Measurements from ENCODE around the gene SHLD1. TPM values are rescaled to one million over a fixed set of nuclear protein-coding genes. Genes with fewer than 3 reads are reported as not detected.

Gene SHLD1
- total RNA-seq, 1 donor from 2014 or later, result 5.7 TPM

GRCh38 chr20:5840411-5841002 is 90.3 kb downstream of the SHLD1 start:
- H3K27ac ChIP-seq (replicated peaks), result no peak overlapping the region
- no peak for TF ChIP-seq CTCF (IDR thresholded peaks at IDR 0.05; ENCODE audit: borderline replicate concordance)
- intact Hi-C loops (cut with micrococcal nuclease), result no loop called here
- H3K4me3 ChIP-seq, result no peak overlapping the region
- no peaks in the 10 kb centered on the region for H3K36me3 ChIP-seq
- no peaks in the 10 kb centered on the region for H3K27me3 ChIP-seq (ENCODE audit: low read depth)
- H3K9me3 ChIP-seq (replicated peaks), result no peaks in the 10 kb centered on the region
- no peak for DNase-seq
- peaks cover 17% of the 10 kb centered on the region for H3K4me1 ChIP-seq

- Histone ChIP-seq H3K4me1 (peaks cover 17% of the 10 kb centered on the region), H3K27ac (replicated peaks) (no peak overlapping the region), H3K4me3 (no peak overlapping the region), H3K27me3 (ENCODE audit: low read depth) (no peaks in the 10 kb centered on the region), H3K9me3 (replicated peaks) (no peaks in the 10 kb centered on the region), H3K36me3 (no peaks in the 10 kb centered on the region)
- intact Hi-C loops (cut with micrococcal nuclease), result no loop called here
- no peak for DNase-seq
- TF ChIP-seq CTCF (IDR thresholded peaks at IDR 0.05; ENCODE audit: borderline replicate concordance), result no peak
Measured at GRCh38 chr20:5841522-5841921, 91.3 kb downstream of the SHLD1 start.

- DNase-seq, result no peak
- intact Hi-C loops (cut with micrococcal nuclease), result no loop called here
- H3K27me3 ChIP-seq (ENCODE audit: low read depth), result no peaks in the 10 kb centered on the region
- H3K36me3 ChIP-seq, result no peaks in the 10 kb centered on the region
- peaks cover 15% of the 10 kb centered on the region for H3K4me1 ChIP-seq
- no peaks in the 10 kb centered on the region for H3K9me3 ChIP-seq (replicated peaks)
- TF ChIP-seq CTCF (IDR thresholded peaks at IDR 0.05; ENCODE audit: borderline replicate concordance), result no peak
- no peak overlapping the region for H3K4me3 ChIP-seq
- no peak overlapping the region for H3K27ac ChIP-seq (replicated peaks)
Measured at GRCh38 chr20:5842465-5842864, 92.3 kb downstream of the SHLD1 start.

- intact Hi-C loops (cut with micrococcal nuclease), result no loop called here
- no peak for DNase-seq
- H3K27ac ChIP-seq (replicated peaks), result no peak overlapping the region
- H3K27me3 ChIP-seq (ENCODE audit: low read depth), result no peaks in the 10 kb centered on the region
- H3K4me3 ChIP-seq, result no peak overlapping the region
- H3K4me1 ChIP-seq, result peaks cover 15% of the 10 kb centered on the region
- no peaks in the 10 kb centered on the region for H3K36me3 ChIP-seq
- H3K9me3 ChIP-seq (replicated peaks), result no peaks in the 10 kb centered on the region
- no peak for TF ChIP-seq CTCF (IDR thresholded peaks at IDR 0.05; ENCODE audit: borderline replicate concordance)
Measured at GRCh38 chr20:5843054-5843592, 92.9 kb downstream of the SHLD1 start.

GRCh38 chr20:5844063-5844681 is 94.0 kb downstream of the SHLD1 start:
- intact Hi-C loops (cut with micrococcal nuclease), result no loop called here
- no peak for DNase-seq
- Histone ChIP-seq H3K4me3 (no peak overlapping the region), H3K27me3 (ENCODE audit: low read depth) (no peaks in the 10 kb centered on the region), H3K4me1 (peaks cover 20% of the 10 kb centered on the region), H3K36me3 (no peaks in the 10 kb centered on the region), H3K9me3 (replicated peaks) (no peaks in the 10 kb centered on the region), H3K27ac (replicated peaks) (no peak overlapping the region)
- no peak for TF ChIP-seq CTCF (IDR thresholded peaks at IDR 0.05; ENCODE audit: borderline replicate concordance)

Measured in left ventricle myocardium inferior (tissue), 1 donor.